IPS-NIHi7 (cell line): ENCODE results near the gene SLC25A21.

Source experiments
- DNase-seq: peaks from one replicate; pipeline ENCODE4 v3.0.0; 2012; ENCODE audit warnings: mixed read lengths; ENCODE audit errors: extremely low spot score

The SLC25A21 gene

DNA sequence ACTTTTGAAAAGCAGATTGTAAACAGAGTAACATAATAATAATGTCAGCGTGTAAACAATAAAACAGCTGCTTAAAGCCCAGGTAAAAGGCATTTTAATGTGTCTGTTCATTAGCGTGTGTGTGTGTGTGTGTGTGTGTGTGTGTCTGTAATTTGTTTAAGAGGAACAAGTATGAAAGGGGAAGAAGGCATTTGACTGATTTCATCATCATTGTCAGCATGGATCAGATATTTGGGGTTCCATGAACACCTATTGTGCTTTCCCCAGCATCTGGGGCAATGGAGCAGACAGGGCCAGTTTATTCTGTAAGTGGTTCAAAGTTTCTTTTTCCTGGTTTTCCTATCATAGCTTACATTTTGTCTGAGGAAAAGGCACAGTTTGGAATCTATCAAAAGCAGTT, 28.9 kb downstream of the SLC25A21 start:
- DNase-seq, result no peak

- DNase-seq, result peak; percentile 28
Observed at GRCh38 chr14:37142835-37143401, 29.5 kb downstream of the SLC25A21 start.

- DNase-seq, result no peak
Observed at GRCh38 chr14:37140176-37140575, 32.2 kb downstream of the SLC25A21 start.

- DNase-seq, result no peak
Observed at GRCh38 chr14:37139710-37140109, 32.7 kb downstream of the SLC25A21 start.

DNA sequence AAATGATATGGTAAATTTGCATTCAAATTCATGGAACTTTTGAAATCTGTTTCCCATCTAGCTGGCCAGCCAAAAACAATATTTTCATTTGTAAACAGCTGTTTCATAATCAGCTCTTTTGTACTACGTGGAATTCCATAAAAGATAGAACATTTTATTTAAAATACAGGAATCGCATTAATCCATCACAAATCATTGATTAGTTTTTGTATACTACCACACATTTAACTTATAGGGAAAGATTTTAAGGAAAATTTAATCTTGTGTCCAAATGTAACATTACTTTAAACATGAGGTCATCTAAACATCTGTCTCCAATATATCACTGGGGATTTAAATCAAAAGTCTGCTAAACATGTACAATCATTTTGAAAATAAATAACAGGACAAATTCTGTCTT, 33.5 kb downstream of the SLC25A21 start:
- DNase-seq, result no peak

- DNase-seq, result no peak
Observed at GRCh38 chr14:37133284-37133913, 39.0 kb downstream of the SLC25A21 start.

DNA sequence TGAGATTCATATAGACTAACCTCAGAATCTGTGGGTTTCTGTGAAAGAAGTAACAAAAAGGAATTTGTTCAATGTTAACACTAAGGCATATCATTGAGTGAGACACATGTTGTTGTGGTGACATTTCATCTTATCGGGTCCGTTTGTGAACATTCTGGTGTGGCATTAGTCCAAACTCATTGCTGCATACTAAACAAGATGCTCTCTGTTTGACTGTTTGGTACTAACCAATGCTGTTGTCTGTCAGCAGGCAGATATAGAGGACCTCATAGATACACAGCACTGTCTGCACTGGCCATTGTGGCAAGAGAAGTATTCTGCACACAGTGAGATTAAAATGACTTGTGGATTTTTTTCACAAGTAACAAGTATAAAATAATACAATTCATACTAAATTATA, 41.2 kb downstream of the SLC25A21 start:
- DNase-seq, result no peak

DNA sequence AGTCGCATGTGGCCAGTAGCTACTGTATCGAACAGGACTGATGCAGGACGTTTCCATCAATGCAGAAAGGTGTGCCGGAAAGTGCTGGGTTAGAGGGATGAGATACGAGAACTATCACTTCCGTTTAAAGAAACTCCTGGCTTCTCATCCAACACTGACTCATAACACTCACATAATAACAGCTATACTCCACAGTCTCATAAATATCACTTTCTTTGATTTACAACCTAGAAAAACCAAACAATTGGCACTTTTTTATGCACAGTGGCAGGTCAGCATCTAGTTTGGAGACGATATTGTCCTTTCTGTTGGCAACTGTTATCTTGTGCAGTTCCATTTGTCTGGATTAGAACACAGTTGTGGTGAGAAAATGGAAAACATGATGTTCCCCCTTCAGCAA, 43.4 kb downstream of the SLC25A21 start:
- DNase-seq, result no peak

- DNase-seq, result peak; percentile 12
Observed at GRCh38 chr14:37124614-37125013, 47.8 kb downstream of the SLC25A21 start.

GRCh38 chr14:37122919-37123639, 49.3 kb downstream of the SLC25A21 start:
- no peak for DNase-seq

DNA sequence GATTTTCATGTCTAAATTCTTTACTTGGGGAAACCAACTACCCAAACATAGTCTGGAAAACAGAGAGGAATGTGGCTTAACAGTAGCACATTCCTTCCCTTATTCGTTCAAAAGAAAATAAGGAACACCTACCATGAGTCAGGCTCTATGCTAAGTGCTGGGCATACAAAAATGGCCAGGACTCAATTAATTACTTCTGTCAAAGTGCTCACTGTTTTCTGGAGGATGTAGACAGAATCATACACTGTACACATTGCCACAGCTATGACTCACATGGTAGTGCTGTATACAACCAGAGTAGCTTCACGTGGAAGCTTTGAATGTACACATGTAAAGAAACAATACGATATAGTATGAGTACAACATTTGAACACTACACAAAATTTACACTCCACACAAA, 50.1 kb downstream of the SLC25A21 start:
- DNase-seq, result no peak

- DNase-seq, result no peak
Observed at GRCh38 chr14:37118673-37119366, 53.6 kb downstream of the SLC25A21 start.

- DNase-seq, result peak; percentile 16
Observed at GRCh38 chr14:37116933-37117849, 55.2 kb downstream of the SLC25A21 start.

- no peak for DNase-seq
Observed at GRCh38 chr14:37115406-37115805, 57.0 kb downstream of the SLC25A21 start.

GRCh38 chr14:37114559-37114958, 57.8 kb downstream of the SLC25A21 start:
- DNase-seq, result no peak

DNA sequence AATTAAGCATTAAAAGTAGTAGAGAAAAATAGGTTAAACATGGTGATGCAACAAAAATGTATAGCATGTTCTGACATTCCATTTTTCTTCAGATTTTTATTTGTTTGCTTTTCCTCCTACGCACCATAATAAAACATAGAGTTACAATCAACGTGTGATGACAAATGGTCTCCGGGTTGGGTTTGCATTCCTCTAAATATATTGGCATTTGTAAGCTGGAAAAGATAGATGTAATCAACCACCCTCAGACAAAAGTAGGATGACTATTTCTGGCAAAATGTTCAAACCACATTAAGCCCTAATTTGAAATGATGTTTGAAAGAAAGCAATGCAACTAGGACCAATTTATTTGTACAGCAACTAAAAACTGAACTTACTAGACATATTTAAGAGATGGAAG, 58.4 kb downstream of the SLC25A21 start:
- no peak for DNase-seq

- no peak for DNase-seq
Observed at GRCh38 chr14:37098132-37098531, 74.3 kb downstream of the SLC25A21 start.

DNA sequence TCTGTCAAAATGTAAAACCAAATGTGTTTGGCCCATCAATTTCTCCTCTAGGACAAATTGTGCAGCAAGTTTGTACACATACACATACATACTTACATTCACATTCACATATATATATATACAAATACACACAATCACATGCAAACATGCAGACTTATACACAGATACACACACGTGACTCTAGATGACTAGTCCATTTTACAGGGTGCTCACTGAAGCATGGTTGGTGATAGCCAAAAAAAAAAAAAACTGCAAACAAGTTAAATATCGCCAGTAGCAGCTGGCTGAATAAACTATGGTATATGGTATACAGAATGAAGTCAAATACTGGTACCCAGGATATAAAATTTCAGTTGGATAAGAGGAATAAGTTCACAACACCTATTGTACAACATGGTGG, 77.9 kb downstream of the SLC25A21 start:
- DNase-seq, result no peak

- no peak for DNase-seq
Observed at GRCh38 chr14:37093364-37093763, 79.0 kb downstream of the SLC25A21 start.

DNA sequence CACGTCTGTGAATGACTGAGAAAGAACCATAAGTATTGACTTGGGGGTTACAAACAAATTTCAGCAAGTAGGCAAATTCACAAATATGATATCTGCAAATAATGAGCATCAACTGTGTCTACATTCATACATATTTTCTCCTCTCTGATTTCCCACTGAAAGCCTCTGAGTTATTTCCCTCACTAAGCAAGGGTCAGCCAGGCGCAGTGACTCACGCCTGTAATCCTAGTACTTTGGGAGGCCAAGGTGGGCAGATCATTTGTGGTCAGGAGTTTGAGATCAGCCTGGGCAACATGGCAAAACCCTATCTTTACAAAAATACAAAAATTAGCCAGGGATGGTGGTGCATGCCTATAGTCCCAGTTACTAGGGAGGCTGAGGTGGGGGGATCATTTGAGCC, 80.8 kb downstream of the SLC25A21 start:
- no peak for DNase-seq

DNA sequence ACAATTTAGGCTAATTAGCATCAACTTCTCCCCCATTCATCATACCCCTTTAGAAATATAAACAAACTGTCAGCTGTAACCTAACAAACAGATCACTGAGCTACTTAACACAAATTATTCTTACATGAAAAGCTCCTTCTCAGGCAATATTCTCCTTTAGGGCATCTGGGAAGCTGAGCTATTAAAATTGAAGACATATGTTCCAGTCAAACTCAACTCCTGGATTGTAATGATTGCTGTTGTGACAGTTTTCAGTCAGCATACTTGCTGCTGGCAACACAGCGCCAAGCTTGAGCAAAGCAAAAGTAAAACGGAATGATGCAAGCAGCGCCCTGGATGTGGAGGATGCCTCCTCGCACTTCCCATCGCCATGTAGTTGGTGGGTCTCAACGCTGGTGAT, 82.4 kb downstream of the SLC25A21 start:
- no peak for DNase-seq

DNA sequence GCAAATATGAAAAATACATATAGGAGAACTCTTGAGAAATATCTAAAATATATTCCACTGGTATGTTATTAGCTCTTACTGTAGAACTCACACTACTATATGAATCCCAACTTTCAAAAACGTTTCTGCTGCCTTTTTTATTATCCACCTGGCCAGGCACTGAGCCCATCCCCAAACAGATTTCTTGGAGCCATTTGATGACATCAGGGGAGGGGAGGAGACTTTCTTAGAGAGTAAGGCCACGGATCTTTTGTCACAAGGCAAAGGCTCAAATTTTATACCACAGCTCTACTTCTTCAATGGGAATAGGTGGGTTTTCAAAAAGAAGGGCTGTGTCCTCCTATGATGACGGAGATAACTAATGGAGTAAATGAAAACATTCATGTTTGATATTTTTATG, 83.0 kb downstream of the SLC25A21 start:
- DNase-seq, result no peak
